ENCODE results near the gene SPACA6.

SPACA6 gene

DNA sequence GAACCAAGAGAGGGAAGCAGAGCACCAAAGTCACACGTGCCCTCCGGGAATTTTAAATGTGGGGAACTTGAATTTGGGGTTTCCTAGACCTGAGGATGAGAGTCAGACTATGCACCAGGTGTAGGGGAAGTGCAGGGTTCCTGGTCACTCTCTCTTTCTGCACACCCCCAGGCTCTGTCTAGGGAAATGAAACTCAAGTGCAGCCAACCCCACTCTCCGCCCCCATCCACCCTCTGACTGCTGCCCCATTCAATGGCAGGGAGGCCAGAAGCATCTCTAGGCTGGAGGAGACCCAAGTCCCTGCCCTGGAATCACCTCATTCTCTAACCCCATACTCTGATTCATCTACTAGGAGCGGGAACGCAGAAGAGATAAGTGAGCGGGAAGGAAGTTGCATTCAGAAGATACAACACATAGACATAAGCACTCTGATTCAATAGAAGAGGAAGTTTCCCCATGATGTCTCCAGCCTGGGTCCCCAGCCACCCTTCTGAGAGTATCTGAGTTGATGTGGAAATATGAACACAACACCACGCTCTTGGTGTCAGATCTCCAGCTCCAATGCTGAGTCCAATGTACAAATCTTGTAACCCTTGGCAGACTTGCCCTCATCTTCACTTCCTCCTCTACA is 41.8 kb upstream of the SPACA6 start:
- Histone ChIP-seq H3K27me3 (ENCODE audit: insufficient read depth, low read length, poor library complexity, severe bottlenecking) (no peaks in the 10 kb centered on the region), H3K9me2 (replicated peaks; ENCODE audit: low read depth, low read length) (no peaks in the 10 kb centered on the region), H3K9ac (ENCODE audit: low read depth, low read length, poor library complexity, severe bottlenecking) (no peak overlapping the region), H3K4me3 (ENCODE audit: low read length, poor library complexity, severe bottlenecking) (no peak overlapping the region), H3K79me2 (ENCODE audit: insufficient read depth, low read length) (no peaks in the 10 kb centered on the region), H3F3A (ENCODE audit: low read depth) (no peaks in the 10 kb centered on the region), H4K20me1 (ENCODE audit: insufficient read depth, low read length, poor library complexity, severe bottlenecking) (no peaks in the 10 kb centered on the region), H3K9me3 (ENCODE audit: insufficient read depth, low read depth, low read length) (no peaks in the 10 kb centered on the region), H2AFZ (ENCODE audit: low read length) (no peak overlapping the region), H3K36me3 (ENCODE audit: insufficient read depth, low read length) (no peaks in the 10 kb centered on the region), H3K4me1 (ENCODE audit: insufficient read depth, low read length, poor library complexity, severe bottlenecking) (no peaks in the 10 kb centered on the region), H3K4me2 (ENCODE audit: low read depth, low read length, poor library complexity, severe bottlenecking) (no peak overlapping the region)
- TF ChIP-seq, protein P1, sequence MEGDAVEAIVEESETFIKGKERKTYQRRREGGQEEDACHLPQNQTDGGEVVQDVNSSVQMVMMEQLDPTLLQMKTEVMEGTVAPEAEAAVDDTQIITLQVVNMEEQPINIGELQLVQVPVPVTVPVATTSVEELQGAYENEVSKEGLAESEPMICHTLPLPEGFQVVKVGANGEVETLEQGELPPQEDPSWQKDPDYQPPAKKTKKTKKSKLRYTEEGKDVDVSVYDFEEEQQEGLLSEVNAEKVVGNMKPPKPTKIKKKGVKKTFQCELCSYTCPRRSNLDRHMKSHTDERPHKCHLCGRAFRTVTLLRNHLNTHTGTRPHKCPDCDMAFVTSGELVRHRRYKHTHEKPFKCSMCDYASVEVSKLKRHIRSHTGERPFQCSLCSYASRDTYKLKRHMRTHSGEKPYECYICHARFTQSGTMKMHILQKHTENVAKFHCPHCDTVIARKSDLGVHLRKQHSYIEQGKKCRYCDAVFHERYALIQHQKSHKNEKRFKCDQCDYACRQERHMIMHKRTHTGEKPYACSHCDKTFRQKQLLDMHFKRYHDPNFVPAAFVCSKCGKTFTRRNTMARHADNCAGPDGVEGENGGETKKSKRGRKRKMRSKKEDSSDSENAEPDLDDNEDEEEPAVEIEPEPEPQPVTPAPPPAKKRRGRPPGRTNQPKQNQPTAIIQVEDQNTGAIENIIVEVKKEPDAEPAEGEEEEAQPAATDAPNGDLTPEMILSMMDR (conservative IDR thresholded peaks at IDR 0.05; ENCODE audit: low read length) = no peak
- TF ChIP-seq EZH2phosphoT487 (IDR thresholded peaks at IDR 0.05; ENCODE audit: borderline replicate concordance) = no peak

DNA sequence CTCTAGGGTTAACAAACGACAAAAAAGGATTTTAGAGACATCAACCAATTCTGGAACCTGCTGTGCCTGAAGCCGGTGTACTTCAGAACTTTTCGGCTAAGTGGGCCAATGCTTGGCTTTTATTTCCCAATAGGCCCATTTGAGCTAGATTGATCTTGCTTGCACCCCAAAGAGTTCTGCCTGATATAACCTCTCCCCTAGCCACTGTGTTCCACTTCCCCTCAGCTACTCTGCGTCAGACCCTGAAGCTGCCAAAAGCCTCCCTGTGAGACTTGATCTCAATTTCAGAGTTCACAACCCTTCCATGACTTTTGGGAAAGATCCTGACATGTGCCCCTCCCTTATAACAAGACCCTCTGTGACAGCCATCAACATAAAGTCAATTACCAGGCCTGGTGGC is 40.9 kb upstream of the SPACA6 start:
- Histone ChIP-seq H3K9ac (ENCODE audit: low read depth, low read length, poor library complexity, severe bottlenecking) (no peak overlapping the region), H3K4me3 (ENCODE audit: low read length, poor library complexity, severe bottlenecking) (no peak overlapping the region), H3F3A (ENCODE audit: low read depth) (no peaks in the 10 kb centered on the region), H3K4me2 (ENCODE audit: low read depth, low read length, poor library complexity, severe bottlenecking) (no peak overlapping the region), H3K9me3 (ENCODE audit: insufficient read depth, low read depth, low read length) (no peaks in the 10 kb centered on the region), H2AFZ (ENCODE audit: low read length) (no peak overlapping the region), H4K20me1 (ENCODE audit: insufficient read depth, low read length, poor library complexity, severe bottlenecking) (no peaks in the 10 kb centered on the region), H3K27me3 (ENCODE audit: insufficient read depth, low read length, poor library complexity, severe bottlenecking) (no peaks in the 10 kb centered on the region), H3K9me2 (replicated peaks; ENCODE audit: low read depth, low read length) (no peaks in the 10 kb centered on the region), H3K4me1 (ENCODE audit: insufficient read depth, low read length, poor library complexity, severe bottlenecking) (peaks cover 4% of the 10 kb centered on the region), H3K79me2 (ENCODE audit: insufficient read depth, low read length) (no peaks in the 10 kb centered on the region), H3K36me3 (ENCODE audit: insufficient read depth, low read length) (no peaks in the 10 kb centered on the region)
- TF ChIP-seq, protein P1 (conservative IDR thresholded peaks at IDR 0.05; ENCODE audit: low read length) = no peak
- TF ChIP-seq EZH2phosphoT487 (IDR thresholded peaks at IDR 0.05; ENCODE audit: borderline replicate concordance) = no peak

DNA sequence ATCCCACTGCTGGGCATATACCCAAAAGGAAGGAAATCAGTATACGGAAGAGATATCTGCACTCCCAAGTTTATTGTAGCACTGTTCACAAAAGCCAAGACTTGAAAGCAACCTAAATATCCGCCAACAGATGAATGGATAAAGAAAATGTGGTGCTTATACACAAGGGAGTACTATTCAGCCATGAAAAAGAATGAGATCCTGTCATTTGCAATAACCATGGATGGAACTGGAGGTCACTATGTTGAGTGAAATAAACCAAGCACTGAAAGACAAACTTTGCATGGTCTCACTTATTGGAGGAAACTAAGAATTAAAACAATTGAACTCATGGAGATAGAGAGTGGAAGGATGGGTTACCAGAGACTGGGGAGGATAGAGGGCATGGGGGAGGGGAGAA is 40.0 kb upstream of the SPACA6 start:
- Histone ChIP-seq H3K4me3 (ENCODE audit: low read length, poor library complexity, severe bottlenecking) (no peak overlapping the region), H3K9me3 (ENCODE audit: insufficient read depth, low read depth, low read length) (no peaks in the 10 kb centered on the region), H3K4me2 (ENCODE audit: low read depth, low read length, poor library complexity, severe bottlenecking) (no peak overlapping the region)

More for the DNA sequence above, 40.0 kb upstream of the SPACA6 start:
- Histone ChIP-seq H4K20me1 (ENCODE audit: insufficient read depth, low read length, poor library complexity, severe bottlenecking) (no peaks in the 10 kb centered on the region), H3K36me3 (ENCODE audit: insufficient read depth, low read length) (no peaks in the 10 kb centered on the region), H3F3A (ENCODE audit: low read depth) (no peaks in the 10 kb centered on the region), H2AFZ (ENCODE audit: low read length) (no peak overlapping the region), H3K9ac (ENCODE audit: low read depth, low read length, poor library complexity, severe bottlenecking) (no peak overlapping the region), H3K27me3 (ENCODE audit: insufficient read depth, low read length, poor library complexity, severe bottlenecking) (no peaks in the 10 kb centered on the region), H3K9me2 (replicated peaks; ENCODE audit: low read depth, low read length) (no peaks in the 10 kb centered on the region), H3K79me2 (ENCODE audit: insufficient read depth, low read length) (no peaks in the 10 kb centered on the region), H3K4me1 (ENCODE audit: insufficient read depth, low read length, poor library complexity, severe bottlenecking) (peaks cover 4% of the 10 kb centered on the region)
- no peak for TF ChIP-seq EZH2phosphoT487 (IDR thresholded peaks at IDR 0.05; ENCODE audit: borderline replicate concordance)
- TF ChIP-seq, protein P1 (conservative IDR thresholded peaks at IDR 0.05; ENCODE audit: low read length) = no peak
